Measurements from ENCODE around the gene BUB1B.

Gene BUB1B

DNA sequence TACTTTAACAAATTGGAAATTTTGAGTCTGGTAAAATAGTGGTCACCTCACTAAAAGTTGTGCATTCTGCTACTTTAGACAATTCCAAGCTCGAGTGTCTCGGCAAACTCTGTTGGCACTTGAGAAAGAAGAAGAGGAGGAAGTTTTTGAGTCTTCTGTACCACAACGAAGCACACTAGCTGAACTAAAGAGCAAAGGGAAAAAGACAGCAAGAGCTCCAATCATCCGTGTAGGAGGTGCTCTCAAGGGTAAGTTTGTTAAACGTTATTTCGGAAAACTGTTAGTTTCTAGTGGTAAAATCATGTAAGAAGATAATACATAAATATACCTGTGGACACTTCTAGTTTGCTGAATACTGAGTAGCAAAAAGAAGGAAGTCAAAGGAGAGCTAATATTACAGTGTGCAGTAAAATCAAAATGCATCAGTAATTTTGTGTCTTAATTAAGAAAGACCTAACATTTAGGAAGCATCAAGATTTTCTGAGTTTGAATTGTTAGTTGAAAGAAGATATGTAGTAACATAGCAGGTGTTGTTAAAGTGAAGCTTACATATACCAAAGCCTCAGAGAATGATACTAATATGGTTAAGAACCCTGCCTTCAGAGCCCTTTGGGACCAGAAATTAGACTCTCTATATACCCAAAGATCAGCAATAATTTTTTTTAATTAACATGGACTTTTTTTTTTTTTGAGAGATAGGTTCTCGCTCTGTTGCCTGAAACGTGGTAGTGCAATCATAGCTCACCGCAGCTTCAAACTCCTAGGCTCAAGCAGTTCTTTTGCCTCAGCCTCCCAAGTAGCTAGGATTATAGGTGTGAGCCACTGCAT, 23.0 kb downstream of the BUB1B start:
- no peak for DNase-seq (ENCODE audit: low spot score)

DNA sequence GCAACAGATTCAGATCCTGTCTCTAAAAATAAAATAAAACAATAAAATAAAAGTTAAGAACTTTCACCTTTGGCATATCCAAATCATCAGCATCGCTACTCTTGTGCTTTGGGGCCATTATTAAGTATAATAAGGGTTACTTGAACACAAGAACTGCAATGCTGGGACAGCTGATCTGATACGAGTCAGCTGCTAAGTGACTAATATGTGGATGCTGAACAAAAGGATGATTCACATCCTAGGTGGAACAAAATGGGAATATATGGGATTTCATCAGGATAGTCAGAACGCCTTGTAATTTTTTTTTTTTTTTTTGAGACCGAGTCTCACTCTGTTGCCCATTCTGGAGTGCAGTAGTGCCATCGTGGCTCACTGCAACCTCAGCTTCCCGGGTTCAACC, 29.7 kb downstream of the BUB1B start:
- DNase-seq (ENCODE audit: low spot score) = peak; percentile 38

DNA sequence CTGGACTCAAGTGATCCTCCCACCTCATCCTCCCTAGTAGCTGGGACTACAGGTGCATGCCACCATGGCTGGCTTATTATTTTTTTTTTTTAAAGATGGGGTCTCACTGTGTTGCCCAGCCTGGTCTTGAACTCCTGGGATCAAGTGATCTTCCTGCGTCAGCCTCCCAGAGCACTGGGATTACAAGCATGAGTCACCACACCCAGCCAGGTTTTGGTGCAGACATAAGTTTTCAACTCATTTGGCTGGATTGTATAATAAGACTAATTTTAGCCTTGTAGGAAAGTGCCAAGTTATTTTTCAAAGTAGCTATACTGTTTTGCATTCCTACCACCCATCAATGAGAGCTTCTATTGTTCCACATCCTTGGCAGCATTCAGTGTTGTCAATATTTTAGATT, 32.1 kb downstream of the BUB1B start:
- DNase-seq (ENCODE audit: low spot score) = peak; percentile 18

DNA sequence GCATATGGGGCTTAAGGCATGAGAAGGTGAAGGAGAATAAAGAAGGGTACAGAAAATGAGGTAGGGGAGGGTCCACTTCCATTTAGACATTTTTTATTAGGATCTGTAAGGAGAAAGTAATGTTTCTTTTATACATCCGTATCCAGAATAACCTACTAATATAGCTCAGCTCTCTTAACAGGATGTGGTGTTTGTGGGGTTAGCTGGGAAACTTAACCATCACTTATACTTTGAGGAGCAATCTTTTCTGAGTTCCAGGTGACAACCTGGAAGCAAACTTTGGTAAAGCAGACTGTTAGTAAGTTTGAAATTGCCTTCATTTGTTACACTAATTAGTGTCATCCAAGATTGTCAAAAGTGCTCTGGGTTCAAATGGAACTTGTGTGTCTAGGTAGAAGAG, 36.6 kb downstream of the BUB1B start:
- DNase-seq (ENCODE audit: low spot score) = no peak

DNA sequence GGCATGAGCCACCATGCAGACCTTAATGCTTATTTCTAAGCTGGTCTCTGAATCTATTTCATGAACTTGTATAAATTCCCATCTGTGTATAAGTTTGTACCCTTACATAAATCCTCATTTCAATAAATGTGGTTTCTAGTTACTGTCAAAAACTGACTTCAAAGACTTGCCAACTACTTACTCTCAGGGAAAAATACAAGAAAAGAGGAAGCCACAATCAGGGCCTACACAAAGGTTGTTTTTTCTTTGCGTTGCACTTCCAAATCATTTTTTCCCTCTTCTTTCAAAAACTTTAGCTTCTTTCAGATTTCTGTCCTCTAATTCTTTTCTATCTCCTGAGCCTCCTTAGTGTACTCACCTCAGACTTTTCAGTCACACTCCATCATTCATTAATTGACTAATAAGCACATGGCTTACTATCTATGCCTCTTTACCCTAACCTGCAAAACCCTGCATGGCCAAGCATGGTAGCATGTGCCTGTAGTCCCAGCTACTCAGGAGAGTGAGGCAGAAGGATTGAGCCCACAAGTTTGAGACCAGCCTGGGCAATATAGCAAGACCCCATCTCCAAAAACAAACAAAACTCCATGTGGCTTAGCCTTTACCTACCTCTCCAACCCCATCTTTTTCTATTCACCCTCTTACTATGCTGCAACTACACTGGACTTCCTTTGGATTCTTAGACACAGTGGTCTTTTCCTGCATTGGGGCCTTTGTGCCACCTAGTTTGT, 37.7 kb downstream of the BUB1B start:
- no peak for DNase-seq (ENCODE audit: low spot score)

DNA sequence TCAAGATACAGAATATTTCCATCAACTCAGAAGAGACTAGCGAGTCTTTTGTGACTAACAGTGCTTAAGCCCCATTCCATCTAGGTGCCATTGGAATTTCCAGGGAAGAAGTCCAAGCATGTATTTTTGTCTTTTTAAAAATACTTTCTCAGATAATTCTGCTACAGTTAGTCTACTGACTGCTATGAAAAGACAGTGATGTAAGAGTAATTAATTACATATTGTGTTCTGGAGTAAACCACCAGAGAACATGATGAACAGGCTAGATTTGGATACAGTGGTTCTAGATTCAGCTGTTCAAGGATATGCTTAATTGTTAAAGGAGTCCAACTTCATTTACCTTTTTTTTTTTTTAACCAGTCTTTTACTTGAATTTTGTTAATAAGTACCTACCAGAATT, 43.2 kb downstream of the BUB1B start:
- DNase-seq (ENCODE audit: low spot score) = no peak

DNA sequence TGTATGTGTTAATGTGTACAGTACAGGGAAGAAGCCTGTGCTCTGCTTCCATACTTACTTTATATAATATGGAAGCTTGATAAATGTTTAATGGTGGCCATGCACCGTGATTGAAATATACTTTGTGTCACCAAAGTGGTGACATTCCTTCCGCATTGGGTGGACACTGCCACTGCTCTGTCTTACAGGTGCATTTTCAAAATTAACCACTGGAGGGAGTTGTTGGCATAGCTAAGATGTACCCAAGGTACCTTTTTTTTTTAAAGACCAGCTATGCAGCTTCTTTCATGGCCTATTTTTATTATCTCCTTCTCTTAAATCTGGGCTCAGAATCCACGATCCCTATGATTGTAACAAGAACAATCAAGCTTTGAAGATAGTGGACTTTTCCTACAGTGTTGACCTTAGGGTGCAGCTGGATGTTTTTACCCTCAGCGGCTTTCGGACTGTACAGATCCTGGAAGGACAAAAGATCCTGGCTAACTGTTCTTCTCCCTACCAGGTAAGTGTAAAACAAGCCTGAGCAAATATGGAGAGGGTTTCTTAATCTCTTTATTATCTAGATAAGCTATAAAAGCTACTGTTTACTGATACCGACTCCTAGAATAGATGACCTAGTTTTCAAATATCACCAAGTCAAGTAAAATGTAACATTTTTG, 56.4 kb downstream of the BUB1B start:
- peak; percentile 77 for DNase-seq (ENCODE audit: low spot score)

DNA sequence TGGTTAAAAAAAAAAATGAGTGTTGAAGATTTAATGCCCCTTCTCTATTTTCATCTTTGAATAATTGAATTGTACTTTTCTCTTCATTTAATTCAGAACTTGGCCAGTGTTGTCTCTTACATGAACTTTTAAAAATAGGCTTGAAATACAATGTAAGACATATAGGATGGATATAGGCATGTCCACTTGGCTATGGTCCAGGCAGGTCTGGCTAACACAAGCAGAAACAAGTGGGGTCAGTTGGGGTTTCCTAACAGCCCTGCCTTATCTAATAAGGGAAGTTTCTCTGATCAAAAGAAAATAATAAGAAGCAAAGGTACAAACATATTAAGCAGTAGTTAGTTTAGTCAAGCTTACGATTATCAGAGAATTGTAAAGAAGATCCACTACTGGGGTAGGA, 58.9 kb downstream of the BUB1B start:
- no peak for DNase-seq (ENCODE audit: low spot score)

DNA sequence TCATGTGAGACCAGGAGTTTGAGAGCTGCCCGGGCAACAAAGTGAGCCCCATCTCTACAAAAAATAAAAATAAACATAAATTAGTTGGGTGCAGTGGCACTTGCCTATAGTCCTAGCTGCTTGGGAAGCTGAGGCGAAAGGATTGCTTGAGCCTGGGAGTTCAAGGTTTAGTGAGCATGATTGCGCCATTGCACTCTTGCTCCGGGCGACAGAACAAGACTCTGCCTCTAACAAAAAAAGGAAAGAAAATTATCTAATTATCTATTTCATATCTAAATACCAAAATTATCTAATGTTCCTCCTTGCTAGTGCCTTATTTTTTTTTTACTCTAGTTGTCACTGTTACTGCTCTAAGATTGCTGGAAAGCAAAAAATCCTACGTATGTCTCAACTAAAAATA, 61.3 kb downstream of the BUB1B start:
- DNase-seq (ENCODE audit: low spot score) = no peak

DNA sequence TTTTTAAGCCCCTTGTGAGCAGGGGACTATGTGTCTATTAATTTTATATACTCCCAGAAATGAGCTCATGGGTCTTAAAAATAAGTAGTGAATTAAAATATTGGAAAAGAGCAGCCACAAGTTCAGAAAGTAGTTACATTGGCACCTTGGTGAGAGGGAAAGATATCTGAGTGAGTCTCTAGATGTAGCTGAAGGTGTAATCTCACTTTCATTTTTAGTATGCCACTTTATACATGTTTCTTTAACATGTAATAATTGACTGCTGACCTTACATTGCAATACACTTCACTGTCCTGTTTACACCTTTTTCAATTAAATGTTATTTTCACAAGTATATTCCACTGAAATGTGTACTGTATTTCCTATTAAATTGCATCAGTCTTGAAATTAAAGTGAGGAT, 65.9 kb downstream of the BUB1B start:
- DNase-seq (ENCODE audit: low spot score) = no peak

DNA sequence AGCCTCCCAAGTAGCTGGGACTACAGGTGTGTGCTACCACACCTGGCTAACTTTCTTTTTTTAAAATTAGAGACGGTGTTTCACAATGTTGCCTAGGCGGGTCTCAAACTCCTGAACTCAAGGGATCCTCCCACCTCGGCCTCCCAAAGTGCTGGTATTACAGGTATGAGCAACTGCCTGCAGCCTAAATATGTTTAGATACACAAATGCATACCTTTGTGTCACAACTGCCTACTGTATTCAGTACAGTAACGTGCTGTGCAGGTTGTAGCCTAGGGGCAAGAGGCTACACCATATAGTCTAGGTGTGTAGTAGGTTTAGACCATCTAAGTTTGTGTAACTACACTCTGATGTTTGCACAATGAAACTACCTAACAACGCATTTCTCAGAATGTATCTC, 68.4 kb downstream of the BUB1B start:
- DNase-seq (ENCODE audit: low spot score) = no peak

DNA sequence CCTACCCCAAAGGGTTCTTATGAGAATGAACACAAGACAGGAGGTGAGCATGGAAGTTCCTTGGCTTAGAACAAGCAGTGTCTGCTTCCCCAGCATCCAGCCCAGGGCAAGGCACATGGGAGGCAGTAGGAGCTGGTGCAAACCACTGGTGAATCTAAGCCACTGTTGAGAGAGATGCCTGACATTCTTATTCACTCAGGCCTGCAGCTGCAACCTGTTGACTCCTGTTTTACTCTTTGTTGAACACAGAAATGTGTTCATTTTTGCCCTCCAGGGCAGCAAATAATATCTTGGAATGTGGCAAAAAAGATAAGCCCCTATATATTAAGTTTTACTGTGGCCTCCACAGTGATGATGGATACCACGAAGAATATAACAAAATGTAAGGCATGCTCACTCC, 69.1 kb downstream of the BUB1B start:
- no peak for DNase-seq (ENCODE audit: low spot score)

DNA sequence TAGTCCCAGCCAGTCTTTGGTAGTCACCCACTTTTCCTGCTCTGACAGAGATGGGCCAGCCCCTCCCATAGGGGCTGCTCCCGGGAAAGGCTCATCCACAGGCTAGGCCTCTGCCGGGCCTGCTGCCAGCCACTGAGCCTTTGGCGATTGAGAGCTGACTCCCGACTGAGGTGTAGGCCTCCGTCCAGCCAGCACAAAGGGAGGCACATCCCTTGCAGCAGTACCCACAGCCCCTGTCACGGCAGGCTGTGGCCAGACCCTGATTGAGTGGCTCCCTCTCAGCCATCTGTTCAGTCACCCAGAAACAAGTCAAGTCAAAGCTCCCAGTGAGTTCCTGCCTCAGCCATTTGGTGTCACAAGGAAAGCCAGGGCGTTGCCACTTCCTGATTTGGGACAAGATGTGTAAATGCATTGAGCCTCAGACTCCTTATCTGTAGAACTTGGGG, 71.8 kb downstream of the BUB1B start:
- DNase-seq (ENCODE audit: low spot score) = no peak

DNA sequence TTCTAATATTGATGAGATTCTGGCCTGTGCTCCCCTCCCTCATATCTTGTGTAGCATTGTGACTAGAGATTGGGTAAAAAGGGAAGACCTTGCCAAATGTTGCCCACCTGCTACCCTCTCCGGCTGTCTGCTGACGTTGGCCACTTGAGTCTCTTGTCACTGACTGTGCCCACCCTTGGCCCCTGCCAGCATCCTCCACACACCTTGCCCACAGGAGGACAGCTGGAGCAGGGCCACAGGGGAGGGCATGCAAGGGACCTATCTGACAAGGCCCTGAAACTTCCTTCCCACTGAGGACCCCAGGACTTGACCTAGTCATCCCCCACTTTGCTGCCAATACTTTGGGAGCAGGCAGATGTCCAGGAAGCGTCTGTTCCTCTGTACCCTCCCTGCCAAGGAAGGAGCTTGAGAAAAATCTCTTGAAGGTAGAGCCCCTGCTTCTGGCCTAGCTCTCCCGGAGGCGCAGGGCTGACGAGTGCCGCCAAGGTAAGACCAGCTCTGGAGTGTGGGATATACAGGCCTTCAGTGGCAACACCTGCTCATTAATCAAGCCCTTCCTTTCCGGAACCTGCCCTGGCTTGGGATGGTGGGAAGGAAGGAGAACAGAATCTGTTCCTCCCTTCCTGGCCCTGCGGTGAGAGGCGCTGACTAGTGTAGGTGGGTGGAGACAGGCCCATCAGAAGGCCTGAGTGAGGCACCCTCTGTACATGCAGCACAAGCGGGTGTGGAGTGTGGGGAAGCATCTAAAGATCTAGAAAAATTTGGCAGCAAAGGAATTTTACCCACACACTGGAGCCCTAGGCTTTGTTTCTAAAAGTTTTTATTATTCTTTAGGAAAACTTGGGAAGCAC, 73.1 kb downstream of the BUB1B start:
- DNase-seq (ENCODE audit: low spot score) = no peak

DNA sequence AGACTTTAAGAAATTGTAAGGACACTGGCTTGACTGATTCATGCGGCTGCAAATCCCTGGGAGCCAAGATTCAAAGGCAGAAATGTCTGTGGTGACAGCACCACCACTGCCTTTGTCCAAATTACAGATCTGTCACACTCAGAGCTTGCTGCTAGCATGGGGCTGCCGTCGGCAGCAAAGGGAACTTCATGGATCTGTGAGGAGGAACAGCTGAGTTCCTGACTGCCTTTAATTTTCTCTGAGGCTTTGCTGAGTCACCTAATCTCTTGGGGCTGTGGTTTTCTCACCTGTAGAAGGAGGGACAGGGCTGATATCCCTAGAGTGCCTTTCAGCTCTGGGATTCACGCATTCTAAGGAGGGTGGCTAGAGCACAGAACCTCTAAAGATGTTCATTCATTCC, 73.9 kb downstream of the BUB1B start:
- DNase-seq (ENCODE audit: low spot score) = no peak

DNA sequence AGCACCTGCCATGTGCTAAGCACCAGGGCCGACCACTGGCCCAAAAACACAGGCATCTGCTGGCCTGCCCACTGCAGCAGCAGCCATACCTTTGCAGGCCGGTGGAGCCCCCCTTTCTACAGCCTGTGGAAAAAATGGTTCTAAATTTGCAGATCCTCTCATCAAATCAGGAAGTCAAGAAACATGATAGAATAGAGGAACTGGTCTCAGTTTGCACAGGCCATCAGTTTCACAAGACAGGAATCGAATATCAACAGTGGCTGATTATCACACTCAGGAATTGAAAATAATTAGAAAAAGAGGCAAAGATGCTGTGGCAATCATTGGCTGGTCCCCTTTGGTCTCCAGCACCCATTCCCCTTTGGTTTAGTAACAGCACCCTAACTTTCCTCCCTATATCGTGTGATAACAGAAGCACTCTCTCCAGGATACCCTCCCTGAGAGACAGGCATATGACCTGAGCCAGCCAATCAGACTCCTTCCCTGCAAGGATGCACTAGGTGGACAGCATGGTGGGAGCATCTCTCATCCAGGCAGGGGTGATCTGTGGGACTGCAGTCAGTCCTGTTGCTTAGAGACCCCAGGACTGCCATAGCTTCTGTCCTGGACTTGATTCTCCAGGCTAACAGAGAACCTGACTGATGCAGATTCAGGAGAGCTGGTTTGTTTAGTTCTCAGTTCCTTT, 74.5 kb downstream of the BUB1B start:
- DNase-seq (ENCODE audit: low spot score) = no peak

DNA sequence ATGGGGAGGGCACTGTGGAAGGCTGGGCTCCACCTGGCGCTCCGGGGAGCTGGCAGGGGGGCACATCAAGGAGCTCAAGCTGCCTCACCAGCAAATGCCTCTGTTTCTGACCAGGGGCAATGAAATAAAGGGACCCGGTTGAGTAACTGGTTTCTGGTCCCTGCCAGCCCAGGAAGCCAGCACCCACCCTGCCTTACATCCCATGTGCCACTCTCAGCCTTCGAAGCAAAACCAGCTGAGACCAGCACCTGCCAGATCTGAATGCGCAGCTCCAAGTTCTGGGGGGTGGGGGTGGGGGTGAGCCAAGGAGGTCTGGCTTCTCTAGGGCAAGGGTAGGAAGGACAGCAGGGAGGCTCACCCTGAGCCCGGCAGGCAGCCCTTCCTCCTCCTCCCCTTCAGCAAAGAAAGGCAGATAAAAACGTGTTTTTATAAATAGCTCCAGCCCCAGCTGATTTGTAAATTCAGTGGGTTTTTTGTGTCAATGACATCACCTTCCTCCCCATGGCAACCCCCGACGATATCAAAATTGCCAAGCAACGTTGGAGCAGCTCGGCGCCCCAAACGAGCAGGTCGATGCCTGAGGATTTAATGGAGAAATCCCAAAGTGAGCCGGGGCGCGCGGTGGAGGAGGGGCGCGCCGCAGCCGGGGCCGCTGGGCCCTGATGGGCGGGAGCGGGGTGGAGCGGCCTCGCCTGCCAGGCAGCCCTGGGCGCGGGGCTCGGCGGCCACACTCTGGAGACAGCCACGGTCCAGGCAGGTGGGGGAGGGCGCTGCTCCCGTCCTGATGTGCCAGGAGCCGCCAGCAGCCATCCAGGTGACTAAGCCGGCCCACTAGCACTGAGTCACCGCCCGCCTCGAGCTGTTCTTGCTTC, 77.9 kb downstream of the BUB1B start, which contains the start of gene PAK6:
Gene PAK6 (plus strand): TSS at position 532 of the 872 bp plus-strand sequence. CDS start 25,723 bp downstream, outside the sequence.
- DNase-seq (ENCODE audit: low spot score) = peak; percentile 83

DNA sequence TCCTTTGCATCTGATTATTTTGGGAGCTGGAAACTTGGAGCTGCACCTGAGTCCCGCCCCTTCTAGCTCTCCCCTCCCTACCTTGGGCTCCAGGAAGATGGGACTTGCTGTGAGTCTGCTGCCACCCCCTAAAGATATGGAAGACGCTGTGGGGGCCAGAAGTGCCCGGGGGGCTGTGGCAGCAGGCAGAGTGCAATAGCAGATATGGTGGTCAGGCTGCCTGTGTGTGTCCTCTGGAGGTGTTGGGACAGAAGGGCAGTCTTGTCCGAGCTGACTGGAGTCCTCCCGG, 78.5 kb downstream of the BUB1B start:
- no peak for DNase-seq (ENCODE audit: low spot score)

DNA sequence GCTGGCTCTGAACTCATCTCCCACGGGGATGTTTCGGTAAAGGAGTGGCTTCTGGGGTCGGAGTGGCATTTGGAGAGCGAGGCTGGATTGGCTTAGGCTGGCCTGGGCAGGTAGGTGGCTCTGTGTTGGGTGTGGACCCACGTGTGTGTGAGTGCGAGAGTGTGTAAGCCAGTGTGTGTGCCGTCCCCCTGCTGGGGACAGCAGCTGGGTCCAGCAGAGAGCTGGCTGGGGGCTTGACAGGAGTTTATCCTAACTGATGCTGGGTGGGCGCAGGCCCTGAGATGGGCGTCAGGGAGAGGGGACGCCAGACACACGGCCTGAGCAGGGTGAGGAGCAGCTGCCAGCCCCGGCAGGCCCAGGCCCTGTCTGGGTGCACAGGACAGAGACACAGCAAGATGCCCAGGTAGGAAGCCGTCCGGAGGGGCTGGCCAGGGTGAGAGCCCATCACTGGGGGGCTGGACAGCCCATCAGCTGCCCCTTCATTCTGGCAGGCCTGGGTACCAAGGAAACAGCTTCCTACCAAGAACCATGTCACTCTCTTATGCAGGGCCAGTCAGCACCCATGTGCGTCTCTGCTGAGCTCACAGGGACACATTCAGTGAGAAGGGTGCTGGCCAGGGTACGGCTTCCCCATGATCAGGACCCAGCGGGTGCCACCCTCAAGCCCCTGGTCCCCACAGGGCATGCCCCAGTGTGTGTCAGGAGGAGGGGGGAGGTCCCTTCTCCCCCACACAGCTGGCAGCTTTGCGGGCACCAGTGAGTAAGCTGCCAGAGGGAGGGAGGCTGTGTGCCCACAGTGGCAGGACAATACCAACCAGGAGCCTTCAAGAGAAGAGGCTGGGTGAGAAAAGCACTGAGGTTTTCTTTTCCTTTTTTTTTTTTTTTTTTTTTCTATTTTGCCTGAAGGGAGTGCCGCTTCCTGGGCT, 79.1 kb downstream of the BUB1B start:
- DNase-seq (ENCODE audit: low spot score) = no peak

Data from AG20443 (cell line).